Epithelial cell of proximal tubule (primary cell): ENCODE results near the gene REXO5. TPM values are rescaled to one million over a fixed set of nuclear protein-coding genes. Genes with fewer than 3 reads are reported as not detected.
A peak's percentile ranks its signal among the peaks of the same experiment; 100 is the strongest.

Experiments used
- DNase-seq: peaks from one replicate; pipeline ENCODE4 v3.0.0-alpha.2; 2011; ENCODE audit warnings: low read depth
- H3K4me3 ChIP-seq: 2 replicates; pipeline ENCODE4 v1.5.1; 2011; ENCODE audit warnings: low read depth, mild to moderate bottlenecking, low read length
- CTCF ChIP-seq: conservative IDR thresholded peaks from 2 replicates; pipeline ENCODE4 v1.5.1; 2012; ENCODE audit warnings: low read depth, mild to moderate bottlenecking, low read length
- total RNA-seq: library from RNA; depleted of rRNA; stranded (reverse); fragments of >200 nt; gene quantifications from 2 replicates; pipeline ENCODE4 v1.2.3, GENCODE V29; 2015

Gene REXO5
- total RNA-seq, 1 donor from 2014 or later = 6.5 TPM

GRCh38 chr16:20886320-20886719 lies 80.0 kb downstream of the REXO5 start:
- H3K4me3 ChIP-seq = no peak overlapping the region
- no peak for TF ChIP-seq CTCF
- DNase-seq = no peak

- no peak overlapping the region for H3K4me3 ChIP-seq
- DNase-seq = no peak
- TF ChIP-seq CTCF = no peak
These were observed 80.9 kb downstream of the REXO5 start for GRCh38 chr16:20887207-20887606.

- H3K4me3 ChIP-seq = no peak overlapping the region
- DNase-seq = no peak
- TF ChIP-seq CTCF = no peak
These were observed 83.4 kb downstream of the REXO5 start for GRCh38 chr16:20889625-20890275.

GRCh38 chr16:20894388-20894787 lies 88.1 kb downstream of the REXO5 start:
- DNase-seq = no peak
- no peak overlapping the region for H3K4me3 ChIP-seq
- TF ChIP-seq CTCF = no peak

- DNase-seq = no peak
- no peak for TF ChIP-seq CTCF
- H3K4me3 ChIP-seq = peak overlapping the region; percentile 89
These were observed 91.0 kb downstream of the REXO5 start for GRCh38 chr16:20897253-20897897.

GRCh38 chr16:20897922-20898321 lies 91.6 kb downstream of the REXO5 start:
- DNase-seq = no peak
- peak overlapping the region; percentile 89 for H3K4me3 ChIP-seq
- no peak for TF ChIP-seq CTCF

- no peak for DNase-seq
- H3K4me3 ChIP-seq = peak overlapping the region; percentile 89
- no peak for TF ChIP-seq CTCF
These were observed 92.7 kb downstream of the REXO5 start for GRCh38 chr16:20899071-20899470.
